ENCODE results near the gene HSF5. TPM values are rescaled to one million over a fixed set of nuclear protein-coding genes. Genes with fewer than 3 reads are reported as not detected.

The HSF5 gene
- total and polyA plus RNA-seq, 2 of the 4 experiments (the other 2 are of a cell fraction) = not detected

DNA sequence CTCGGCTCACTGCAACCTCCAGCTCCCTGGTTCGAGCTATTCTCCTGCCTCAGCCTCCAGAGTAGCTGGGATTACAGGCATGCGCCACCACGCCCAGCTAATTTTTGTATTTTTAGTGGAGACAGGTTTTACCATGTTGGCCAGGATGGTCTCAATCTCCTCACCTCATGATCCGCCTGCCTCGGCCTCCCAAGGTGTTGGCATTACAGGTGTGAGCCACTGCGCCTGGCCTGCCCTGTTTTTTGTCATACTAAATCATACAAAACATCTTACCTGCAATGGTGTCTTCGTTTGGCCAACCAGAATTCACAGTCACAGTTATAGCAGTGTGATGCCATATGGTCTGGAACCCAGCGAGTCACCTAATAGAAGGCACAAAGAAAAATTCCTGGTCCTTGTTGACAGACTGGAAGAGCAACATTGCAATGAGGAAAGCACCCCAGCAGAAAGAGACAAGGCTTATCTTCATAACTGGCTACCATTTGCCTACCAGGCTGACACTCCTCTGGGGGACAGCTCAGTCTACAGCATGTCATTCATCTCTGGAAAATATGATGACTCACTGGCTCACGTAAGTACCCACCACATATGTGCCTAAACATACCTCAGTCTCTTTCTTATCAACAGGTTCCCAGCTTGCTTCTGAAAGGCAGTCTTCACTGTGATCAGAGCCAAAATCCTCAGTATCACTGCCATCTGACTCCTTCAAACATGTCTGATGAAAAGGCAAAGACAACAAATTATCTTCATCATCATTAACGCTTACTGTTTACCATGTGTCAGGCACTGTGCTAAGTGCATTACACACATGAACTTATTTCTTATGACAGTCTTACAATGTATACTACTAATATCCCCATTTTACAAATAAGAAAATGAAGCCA, 4.3 kb upstream of the HSF5 start:
- no TSS peak for BruUV-seq (replicated peaks)
- peaks cover 4% of the 10 kb centered on the region; the same call in 1 of the 2 replicates for H3K9me1 ChIP-seq (ENCODE audit: insufficient read depth, low read length)
- H3K79me1 ChIP-seq (ENCODE audit: low read depth in 1 of 2, low read length in 2 of 2) = no peaks in the 10 kb centered on the region
- no peaks in the 10 kb centered on the region for H3K27me3 ChIP-seq (ENCODE audit: control insufficient read depth, insufficient read depth, low read length)
- ChIA-PET POLR2A (ENCODE audit: unreplicated experiment) (no interaction called here), CTCF (no interaction called here)
- WGBS, 2 experiments (ENCODE audit: extremely low coverage in 2 of 2, insufficient read length in 1 of 2) = 79% methylated on average over 2 of the region's 11 CpGs; no CpG with 5 or more reads in 1 of the 2 experiments
- no peak overlapping the region for H2BK20ac ChIP-seq (ENCODE audit: low read depth, low read length)
- H2BK120ac ChIP-seq (ENCODE audit: low read depth, low read length) = no peak overlapping the region
- no peak overlapping the region for H4K5ac ChIP-seq (ENCODE audit: low read depth, low read length)
- dilution Hi-C loops (cut with HindIII; ENCODE audit: low sequenced_read_pairs, unreplicated experiment) = no loop called here
- intact Hi-C loops (cut with micrococcal nuclease) = no loop called here
- no peak overlapping the region for H2BK5ac ChIP-seq (ENCODE audit: low read depth, low read length, poor library complexity, severe bottlenecking)
- no peak overlapping the region for H2AK5ac ChIP-seq (ENCODE audit: low read depth, low read length)
- no peak overlapping the region for H4K91ac ChIP-seq (ENCODE audit: insufficient read depth, low read depth, low read length)
- no peak for TF ChIP-seq MAZ (IDR thresholded peaks at IDR 0.05; ENCODE audit: borderline replicate concordance, low read depth, low read length)
- no peak for TF ChIP-seq MXI1 (IDR thresholded peaks at IDR 0.05; ENCODE audit: borderline replicate concordance, low read depth, low read length)
- TF ChIP-seq BHLHE40 (IDR thresholded peaks at IDR 0.05; ENCODE audit: low read depth, low read length) = no peak
- TF ChIP-seq ELK1 (IDR thresholded peaks at IDR 0.05; ENCODE audit: borderline replicate concordance, low read depth, low read length) = no peak
- TF ChIP-seq POLR2A (IDR thresholded peaks at IDR 0.05; ENCODE audit: low read depth, low read length) = no peak
- TF ChIP-seq RFX5 (IDR thresholded peaks at IDR 0.05; ENCODE audit: low read depth, low read length) = no peak
- TF ChIP-seq FOS (IDR thresholded peaks at IDR 0.05; ENCODE audit: low read depth, low read length) = no peak
- in situ Hi-C loops (cut with MboI; ENCODE audit: low sequenced_read_pairs) = no loop called here
- no peak overlapping the region for H3K27ac ChIP-seq (ENCODE audit: insufficient read depth, low read length)
- peaks cover 64% of the 10 kb centered on the region for H3K36me3 ChIP-seq (ENCODE audit: control insufficient read depth, insufficient read depth, low read length)
- no peaks in the 10 kb centered on the region for H3K4me1 ChIP-seq (ENCODE audit: control insufficient read depth, insufficient read depth, low read length)
- no peak overlapping the region for H2BK15ac ChIP-seq (ENCODE audit: low read depth, low read length)
- H4K20me1 ChIP-seq (ENCODE audit: insufficient read depth, low read length) = no peaks in the 10 kb centered on the region
- H3K18ac ChIP-seq (ENCODE audit: low read depth, low read length) = no peak overlapping the region
- no peak for DNase-seq
- no peaks in the 10 kb centered on the region for H3K9me3 ChIP-seq (ENCODE audit: control insufficient read depth, insufficient read depth, low read length)
- H3K4me3 ChIP-seq (ENCODE audit: insufficient read depth, low read depth, low read length) = no peak overlapping the region
- no peak overlapping the region for H2AK9ac ChIP-seq (replicated peaks; ENCODE audit: low read depth, low read length, poor library complexity)
- no peak overlapping the region for H3K4ac ChIP-seq (ENCODE audit: low read depth, low read length)
- ATAC-seq (ENCODE audit: low read depth) = no peak
- H3K9ac ChIP-seq (ENCODE audit: low read depth, low read length) = no peak overlapping the region
- H2AFZ ChIP-seq (replicated peaks; ENCODE audit: low read length, poor library complexity) = no peak overlapping the region
- H3K14ac ChIP-seq (replicated peaks; ENCODE audit: low read depth, low read length) = no peak overlapping the region
- no peak overlapping the region for H4K8ac ChIP-seq (ENCODE audit: low read depth in 2 of 2, low read length in 2 of 2)
- no peak overlapping the region for H3K56ac ChIP-seq (ENCODE audit: extremely low read depth, insufficient read depth, low read length)
- no peak overlapping the region for H3K23ac ChIP-seq (ENCODE audit: low read depth, low read length)
- H3K4me2 ChIP-seq (ENCODE audit: low read depth, low read length) = no peak overlapping the region

All from IMR-90 (cell line).